Diencephalon (tissue), 1 donor: Measurements from ENCODE around the gene ROPN1. TPM values are rescaled to one million over a fixed set of nuclear protein-coding genes. Genes with fewer than 3 reads are reported as not detected.

Experiments
- total RNA-seq: library from RNA; depleted of rRNA; stranded (reverse); fragments of >200 nt; gene quantifications from one replicate; pipeline ENCODE4 v1.2.3, GENCODE V29; 2014

ROPN1 gene
- total RNA-seq: not detected

DNA sequence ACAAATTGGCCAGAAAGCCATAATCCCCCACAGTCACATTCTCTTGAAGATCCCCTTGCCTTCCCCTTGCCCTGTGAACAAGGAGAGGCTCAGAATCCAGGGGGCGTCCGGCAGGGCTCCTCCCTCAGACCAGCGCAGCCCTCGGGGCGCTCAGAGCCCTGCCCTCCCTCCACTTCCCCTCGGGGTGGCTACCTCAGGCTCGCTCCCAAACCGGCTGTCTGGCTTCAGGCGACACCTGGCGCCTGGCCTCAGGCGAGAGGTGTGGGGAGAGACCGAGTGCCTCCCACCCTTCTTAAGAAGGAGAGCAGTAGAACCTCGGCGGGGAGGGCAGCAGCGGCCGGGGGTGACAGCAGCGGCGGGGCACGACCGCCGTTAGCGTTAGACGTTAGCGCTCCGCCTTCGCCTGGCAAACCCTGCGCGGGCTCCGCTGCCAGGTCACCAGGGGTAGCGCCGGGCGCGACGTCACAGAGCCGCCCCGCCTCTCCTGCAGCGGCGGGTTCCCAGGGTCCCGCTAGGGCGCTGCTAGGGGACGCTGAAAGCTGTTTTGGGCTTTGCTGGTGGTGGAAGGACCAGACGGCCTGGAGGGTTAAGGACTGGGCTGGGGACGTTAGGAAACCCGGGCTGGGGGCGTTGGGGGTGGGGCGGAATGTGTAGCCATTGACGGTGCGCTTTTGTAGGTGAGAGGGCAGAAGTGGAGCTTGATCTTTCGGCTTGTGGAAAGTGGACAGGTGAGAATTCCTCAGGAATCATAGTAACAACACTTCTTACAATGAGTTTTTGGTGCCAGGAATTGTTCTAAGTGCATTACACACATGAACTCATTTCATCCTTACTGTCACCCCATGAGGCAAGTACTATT lies at the start of gene ROPN1:
Gene ROPN1 (minus strand): TSS at position 395 of the 859 bp plus-strand sequence. CDS start 11,643 bp downstream, outside the sequence.

DNA sequence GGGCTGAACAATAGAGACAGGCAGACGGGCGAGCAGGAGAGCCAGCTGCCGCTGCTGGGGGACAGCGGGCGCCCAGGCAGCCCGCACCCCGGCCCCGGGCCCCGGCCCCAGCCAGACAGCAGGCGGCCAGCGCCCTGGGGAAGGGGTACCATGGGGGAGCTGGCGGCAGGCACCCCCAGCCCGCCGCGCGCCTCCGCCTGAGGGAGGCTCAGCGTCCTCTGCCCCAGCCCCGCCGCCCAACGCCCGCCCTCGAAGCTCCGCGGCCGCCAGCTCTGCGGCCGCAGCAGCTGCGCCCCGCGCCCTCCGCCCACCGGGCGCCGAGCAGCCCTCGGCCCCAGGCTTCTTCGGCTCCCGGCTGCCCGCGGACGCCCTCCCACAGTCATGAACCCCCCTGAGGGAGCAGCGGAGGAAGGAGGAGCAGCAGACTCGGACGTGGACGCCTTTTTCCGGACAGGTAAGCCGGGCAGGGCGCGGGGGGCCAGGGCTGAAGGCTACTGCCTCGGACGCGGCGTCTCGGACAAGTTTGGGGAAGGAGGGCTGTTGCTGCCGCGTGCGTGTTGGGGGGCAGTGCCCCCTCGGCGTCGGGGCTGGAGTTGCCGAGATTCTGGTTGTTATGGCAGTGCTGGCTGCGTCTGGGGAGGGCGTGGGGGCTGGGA lies 41.6 kb upstream of the ROPN1 start, which contains the start of gene KALRN:
Gene KALRN (plus strand): TSS at position 10 of the 656 bp plus-strand sequence.

DNA sequence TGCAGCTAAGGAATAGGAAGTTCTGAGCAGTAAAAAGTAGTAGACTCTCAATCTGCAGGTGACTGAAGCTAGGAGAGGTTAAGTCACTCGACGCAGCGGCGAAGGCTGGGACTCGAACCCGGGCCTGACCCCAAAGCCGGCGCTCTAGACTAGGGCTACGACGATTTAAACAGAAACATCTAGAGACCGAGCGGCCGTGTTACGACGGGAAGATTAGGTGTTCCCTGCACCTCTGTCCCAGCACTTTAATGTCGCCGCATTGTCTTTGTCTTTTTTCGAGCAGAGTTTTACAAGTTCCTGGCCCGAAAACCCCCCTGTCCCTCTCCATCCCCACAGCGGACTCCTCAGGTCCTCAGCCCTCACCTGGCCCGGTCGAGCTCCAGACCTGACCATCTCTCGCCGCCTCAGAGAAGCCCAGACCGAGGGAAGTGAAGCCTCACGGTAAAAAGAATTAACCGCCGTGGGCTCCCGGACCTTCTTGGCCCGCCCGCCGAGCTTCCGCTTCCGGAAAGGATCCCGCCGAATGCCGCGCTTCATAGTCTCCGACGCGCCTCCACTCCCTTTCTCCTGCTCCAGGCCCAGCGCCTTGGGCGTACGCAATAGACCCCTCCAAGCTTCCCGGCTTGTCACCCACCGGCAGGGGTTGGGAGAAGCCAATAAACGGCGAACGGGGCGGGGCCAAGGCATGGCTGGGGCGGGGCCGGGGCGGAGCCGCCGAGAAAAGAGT lies 31.0 kb downstream of the ROPN1 start, which contains the start of gene CCDC14:
Gene CCDC14 (minus strand): TSS at position 449 of the 727 bp plus-strand sequence. CDS start 56 bp downstream, at position 393.

Other genes starting within 250 kb of the ROPN1 start
- 13.6 TPM for gene MYLK, start 107.8 kb downstream of the ROPN1 start, total RNA-seq
- gene CCDC14, start 30.9 kb downstream of the ROPN1 start, total RNA-seq: 61.1 TPM
- gene KALRN, start 41.2 kb upstream of the ROPN1 start, total RNA-seq: 136 TPM